ENCODE data around the gene SDSL.

DNA sequence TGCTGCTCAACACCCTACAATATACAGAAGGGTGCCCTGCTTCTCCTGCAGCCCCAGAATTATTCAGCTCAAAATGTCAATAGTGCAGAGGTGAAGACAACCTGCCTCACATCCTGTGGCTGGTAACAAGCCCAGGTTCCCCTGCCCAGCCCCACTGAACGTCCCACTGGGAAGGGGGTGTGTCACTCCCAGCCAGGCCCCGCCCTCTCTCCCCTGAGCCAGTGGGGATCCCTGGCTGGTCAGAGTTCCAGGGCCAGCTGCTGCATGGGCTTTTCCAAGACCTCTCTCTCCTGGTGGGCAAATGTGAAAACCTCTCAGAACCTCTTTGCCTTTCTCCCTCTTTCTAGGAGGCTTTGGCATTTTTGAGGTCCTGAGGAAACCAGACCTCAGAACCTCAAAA is 63.1 kb downstream of the SDSL start:
- TF ChIP-seq ZNF70 (CRISPR knock-in tag; IDR thresholded peaks at IDR 0.05) (no peak), RARB (CRISPR knock-in tag; IDR thresholded peaks at IDR 0.05) (no peak), PATZ1 (CRISPR knock-in tag; IDR thresholded peaks at IDR 0.05; ENCODE audit: borderline replicate concordance) (no peak), TOX (CRISPR knock-in tag; IDR thresholded peaks at IDR 0.05; ENCODE audit: borderline replicate concordance) (no peak), GLIS3 (CRISPR knock-in tag; IDR thresholded peaks at IDR 0.05) (no peak), ZFP30 (CRISPR knock-in tag; IDR thresholded peaks at IDR 0.05) (no peak), BACH2 (CRISPR knock-in tag; IDR thresholded peaks at IDR 0.05; ENCODE audit: borderline replicate concordance) (no peak), OSR1 (CRISPR knock-in tag; IDR thresholded peaks at IDR 0.05) (no peak), ZNF565 (CRISPR knock-in tag; conservative IDR thresholded peaks at IDR 0.05; ENCODE audit: low read depth) (no peak), SNAI2 (CRISPR knock-in tag; IDR thresholded peaks at IDR 0.05) (no peak), ESRRG (CRISPR knock-in tag; IDR thresholded peaks at IDR 0.05) (no peak)
